PC-3 (cell line): Measurements from ENCODE around the gene WTAP. TPM values are rescaled to one million over a fixed set of nuclear protein-coding genes. Genes with fewer than 3 reads are reported as not detected.
"Not testable (repeated sequence)": the region's sequence is repeated elsewhere in the genome, so short reads cannot be mapped to it uniquely, and the experiment has no call there.

Experiments
- ATAC-seq: fragments of 200-7000 bp; cut with Tn5 transposase; 2 replicates; pipeline ENCODE4 v1.9.1; 2020; ENCODE audit warnings: mild to moderate bottlenecking, moderate library complexity
- BruUV-seq: library from RNA; stranded (reverse); fragments of 400-500 nt; replicated peaks from 2 replicates; lab custom pipeline; 2021; lab: Mats Ljungman, UMichigan
- CTCF ChIA-PET: fragments of 300-600 bp; sonication (Branson Sonifier 250); formaldehyde crosslinking; loops from one replicate; lab custom pipeline; 2022; ENCODE audit warnings: antibody characterized with exemption; lab: Charles Lee
- POLR2A ChIA-PET: fragments of 300-600 bp; sonication (Branson Sonifier 250); formaldehyde crosslinking; loops from one replicate; lab custom pipeline; 2022; ENCODE audit warnings: antibody characterized with exemption; ENCODE audit not compliant: unreplicated experiment; lab: Charles Lee
- DNase-seq: peaks from one replicate; pipeline ENCODE4 v3.0.0-alpha.2; 2015
- H2AFZ ChIP-seq: fragments of 300-600 bp; sonication (generic); 2 replicates; pipeline ENCODE4 v1.6.0; 2016; ENCODE audit warnings: antibody characterized with exemption, low read length
- H3F3A ChIP-seq: fragments of 300-600 bp; sonication (generic); one replicate; pipeline ENCODE4 v1.6.0; 2017; ENCODE audit warnings: antibody characterized with exemption, low read length, control low read depth, mild to moderate bottlenecking; ENCODE audit not compliant: unreplicated experiment
- H3K27ac ChIP-seq: fragments of 300-600 bp; sonication (generic); 2 replicates; pipeline ENCODE4 v1.5.1; 2016; ENCODE audit warnings: mild to moderate bottlenecking, low read length
- H3K27me3 ChIP-seq: fragments of 300-600 bp; sonication (generic); 2 replicates; pipeline ENCODE4 v1.6.1; 2016; ENCODE audit warnings: low read length, mixed read lengths
- H3K36me3 ChIP-seq: fragments of 300-600 bp; sonication (generic); 2 replicates; pipeline ENCODE4 v1.6.1; 2016; ENCODE audit warnings: low read depth, mixed run types, low read length, mixed read lengths
- H3K4me1 ChIP-seq: fragments of 300-600 bp; sonication (generic); 2 replicates; pipeline ENCODE4 v1.5.1; 2016; ENCODE audit warnings: low read length; ENCODE audit not compliant: insufficient read depth
- H3K4me2 ChIP-seq: fragments of 300-600 bp; sonication (generic); 2 replicates; pipeline ENCODE4 v1.6.0; 2016; ENCODE audit warnings: low read length
- H3K4me3 ChIP-seq: fragments of 300-600 bp; sonication (generic); 2 replicates; pipeline ENCODE4 v1.5.1; 2016; ENCODE audit warnings: mild to moderate bottlenecking, low read length, mixed read lengths
- H3K79me2 ChIP-seq: fragments of 300-600 bp; sonication (generic); 2 replicates; pipeline ENCODE4 v1.6.1; 2017; ENCODE audit warnings: low read length, mixed read lengths
- H3K9ac ChIP-seq: fragments of 300-600 bp; sonication (generic); 2 replicates; pipeline ENCODE4 v1.6.0; 2016; ENCODE audit warnings: mild to moderate bottlenecking, low read length
- H3K9me2 ChIP-seq: fragments of 300-600 bp; sonication (generic); replicated peaks from 2 replicates; pipeline ENCODE4 v1.6.1; 2016; ENCODE audit warnings: mixed run types, low read length, mixed read lengths
- H3K9me3 ChIP-seq: fragments of 300-600 bp; sonication (generic); 2 replicates; pipeline ENCODE4 v1.6.1; 2016; ENCODE audit warnings: low read length, mixed read lengths
- H4K20me1 ChIP-seq: fragments of 300-600 bp; sonication (generic); 2 replicates; pipeline ENCODE4 v1.6.1; 2016; ENCODE audit warnings: low read length, mixed read lengths
- CTCF ChIP-seq: fragments of 300-600 bp; sonication (generic); conservative IDR thresholded peaks from 2 replicates; pipeline ENCODE4 v1.5.1; 2017; ENCODE audit warnings: antibody characterized with exemption, low read depth, mild to moderate bottlenecking, low read length
- EZH2 ChIP-seq: fragments of 300-600 bp; sonication (generic); IDR thresholded peaks from one replicate; pipeline ENCODE4 v1.6.1; 2017; ENCODE audit warnings: antibody characterized with exemption, mild to moderate bottlenecking, low read length; ENCODE audit not compliant: unreplicated experiment
- EZH2phosphoT487 ChIP-seq: fragments of 300-600 bp; sonication (generic); IDR thresholded peaks from 2 replicates; pipeline ENCODE4 v1.6.1; 2018; ENCODE audit warnings: mild to moderate bottlenecking, antibody characterized with exemption, low read length, borderline replicate concordance
- intact Hi-C: fragments of 100-400 bp; cut with micrococcal nuclease; formaldehyde crosslinking; loops from 2 replicates; pipeline ENCODE4 v1.9.0; 2023
- total RNA-seq: library from RNA; depleted of rRNA; stranded (reverse); fragments of >200 nt; gene quantifications from 2 replicates; pipeline ENCODE4 v1.2.3, GENCODE V29; 2014

Gene WTAP
- total RNA-seq, 1 experiment from 2014 or later, result 54.5 TPM

GRCh38 chr6:159687341-159687740 lies 40.0 kb upstream of the WTAP start:
- H3K27ac ChIP-seq, result no peak overlapping the region
- H3K79me2 ChIP-seq, result peaks cover 36% of the 10 kb centered on the region
- no peak overlapping the region for H3K4me2 ChIP-seq
- CTCF ChIA-PET, result no interaction called here
- POLR2A ChIA-PET, result no interaction called here
- no peak overlapping the region for H3K4me3 ChIP-seq
- H3K9ac ChIP-seq, result no peak overlapping the region
- H3K27me3 ChIP-seq, result no peaks in the 10 kb centered on the region
- no peak for TF ChIP-seq EZH2phosphoT487
- no peak for TF ChIP-seq EZH2
- no peak for TF ChIP-seq CTCF
- BruUV-seq, result no TSS peak
- H3K4me1 ChIP-seq, result peaks cover 6% of the 10 kb centered on the region; the same call in 1 of the 2 replicates
- H3K9me2 ChIP-seq, result no peaks in the 10 kb centered on the region
- no peak for DNase-seq
- intact Hi-C loops, result no loop called here
- H3K36me3 ChIP-seq, result peaks cover 6% of the 10 kb centered on the region
- no peaks in the 10 kb centered on the region for H3K9me3 ChIP-seq
- no peaks in the 10 kb centered on the region for H3F3A ChIP-seq
- H4K20me1 ChIP-seq, result 0 out of 2 replicates have a peak, but pooled peaks cover 3% of the 10 kb centered on the region
- ATAC-seq, result no peak
- H2AFZ ChIP-seq, result no peak overlapping the region

- no peak for TF ChIP-seq EZH2
- TF ChIP-seq CTCF, result no peak
- no peak for TF ChIP-seq EZH2phosphoT487
These were observed 38.9 kb upstream of the WTAP start for GRCh38 chr6:159688266-159688905.

GRCh38 chr6:159689001-159689400 lies 38.3 kb upstream of the WTAP start:
- Histone ChIP-seq H3K9me2 (no peaks in the 10 kb centered on the region), H3K9me3 (no peaks in the 10 kb centered on the region), H3K79me2 (peaks cover 42% of the 10 kb centered on the region), H3F3A (no peaks in the 10 kb centered on the region), H3K36me3 (peaks cover 6% of the 10 kb centered on the region), H3K4me3 (no peak overlapping the region), H3K4me2 (no peak overlapping the region), H3K9ac (no peak overlapping the region), H3K4me1 (peaks cover 11% of the 10 kb centered on the region), H3K27me3 (no peaks in the 10 kb centered on the region), H4K20me1 (0 out of 2 replicates have a peak, but pooled peaks cover 3% of the 10 kb centered on the region), H2AFZ (no peak overlapping the region), H3K27ac (no peak overlapping the region)
- no peak for DNase-seq
- no peak for ATAC-seq
- ChIA-PET POLR2A (no interaction called here), CTCF (no interaction called here)
- TF ChIP-seq CTCF, result no peak
- no peak for TF ChIP-seq EZH2
- no peak for TF ChIP-seq EZH2phosphoT487
- intact Hi-C loops, result no loop called here
- no TSS peak for BruUV-seq

More at GRCh38 chr6:159688266-159688905, 38.9 kb upstream of the WTAP start:
- H3K79me2 ChIP-seq, result peaks cover 42% of the 10 kb centered on the region
- H3K4me3 ChIP-seq, result no peak overlapping the region
- BruUV-seq, result no TSS peak
- peaks cover 6% of the 10 kb centered on the region for H3K36me3 ChIP-seq
- peaks cover 6% of the 10 kb centered on the region; the same call in 1 of the 2 replicates for H3K4me1 ChIP-seq
- no peak overlapping the region for H3K4me2 ChIP-seq
- intact Hi-C loops, result no loop called here
- POLR2A ChIA-PET, result no interaction called here
- H3K9ac ChIP-seq, result no peak overlapping the region
- no peak overlapping the region for H3K27ac ChIP-seq
- H4K20me1 ChIP-seq, result 0 out of 2 replicates have a peak, but pooled peaks cover 3% of the 10 kb centered on the region
- ATAC-seq (no peak), DNase-seq (no peak)
- no peak overlapping the region for H2AFZ ChIP-seq
- H3K9me2 ChIP-seq, result no peaks in the 10 kb centered on the region
- no peaks in the 10 kb centered on the region for H3K9me3 ChIP-seq
- no peaks in the 10 kb centered on the region for H3F3A ChIP-seq
- no peaks in the 10 kb centered on the region for H3K27me3 ChIP-seq
- CTCF ChIA-PET, result no interaction called here

- DNase-seq, H3K4me3 ChIP-seq, BruUV-seq, H3K9ac ChIP-seq, H3K9me2 ChIP-seq, ATAC-seq, H2AFZ ChIP-seq, H3K27me3 ChIP-seq, H3F3A ChIP-seq, H3K9me3 ChIP-seq, CTCF ChIA-PET, POLR2A ChIA-PET, H3K4me2 ChIP-seq, H4K20me1 ChIP-seq, H3K36me3 ChIP-seq, H3K27ac ChIP-seq: not testable (repeated sequence)
- Histone ChIP-seq H3K79me2 (peaks cover 42% of the 10 kb centered on the region), H3K4me1 (peaks cover 19% of the 10 kb centered on the region)
- intact Hi-C loops, result loop anchor here (2.0 kb wide), 2 partner anchors 71 to 99 kb away; partner anchors contain the start of gene TCP1
These were observed 37.2 kb upstream of the WTAP start for GRCh38 chr6:159690135-159690534.
